A673 (cell line): ENCODE measurements around the gene CHMP3. TPM values are rescaled to one million over a fixed set of nuclear protein-coding genes. Genes with fewer than 3 reads are reported as not detected.

Experiments
- BruUV-seq: library from RNA; stranded (reverse); fragments of 400-500 nt; replicated peaks from 2 replicates; lab custom pipeline; 2021; lab: Mats Ljungman, UMichigan
- CTCF ChIA-PET: fragments of 300-600 bp; sonication (Branson Sonifier 250); formaldehyde crosslinking; loops from one replicate; lab custom pipeline; 2022; ENCODE audit warnings: antibody characterized with exemption; lab: Charles Lee
- POLR2A ChIA-PET: fragments of 300-600 bp; sonication (Branson Sonifier 250); formaldehyde crosslinking; loops from one replicate; lab custom pipeline; 2022; ENCODE audit warnings: antibody characterized with exemption; ENCODE audit not compliant: low non-redundant PET; lab: Charles Lee
- DNase-seq: peaks from one replicate; pipeline ENCODE4 v3.0.0-alpha.2; 2015; ENCODE audit warnings: low spot score
- H3K27ac ChIP-seq: fragments of 200-600 bp; sonication (generic); 2 replicates; pipeline ENCODE4 v1.5.1; 2016; ENCODE audit warnings: mixed run types, low read depth, mild to moderate bottlenecking, mixed read lengths, antibody characterized with exemption, low read length; ENCODE audit not compliant: poor library complexity, severe bottlenecking
- H3K27me3 ChIP-seq: fragments of 200-600 bp; sonication (generic); replicated peaks from 2 replicates; pipeline ENCODE4 v1.6.1; 2017; ENCODE audit warnings: mixed run types, low read depth, mild to moderate bottlenecking, mixed read lengths, antibody characterized with exemption, low read length; ENCODE audit not compliant: insufficient read depth, poor library complexity
- H3K36me3 ChIP-seq: fragments of 200-600 bp; sonication (generic); 2 replicates; pipeline ENCODE4 v1.6.1; 2016; ENCODE audit warnings: mixed run types, mild to moderate bottlenecking, mixed read lengths, antibody characterized with exemption, low read length; ENCODE audit not compliant: insufficient read depth, poor library complexity, severe bottlenecking
- H3K4me1 ChIP-seq: fragments of 200-600 bp; sonication (generic); 2 replicates; pipeline ENCODE4 v1.6.1; 2017; ENCODE audit warnings: mixed run types, mild to moderate bottlenecking, mixed read lengths, antibody characterized with exemption, low read length; ENCODE audit not compliant: insufficient read depth, poor library complexity, severe bottlenecking
- H3K4me3 ChIP-seq: fragments of 200-600 bp; sonication (generic); 2 replicates; pipeline ENCODE4 v1.5.1; 2016; ENCODE audit warnings: low read depth, mixed run types, mild to moderate bottlenecking, mixed read lengths, low read length; ENCODE audit not compliant: poor library complexity, severe bottlenecking
- H3K9me3 ChIP-seq: fragments of 200-600 bp; sonication (generic); 2 replicates; pipeline ENCODE4 v1.6.1; 2016; ENCODE audit warnings: mixed run types, low read depth, mild to moderate bottlenecking, mixed read lengths, antibody characterized with exemption, low read length; ENCODE audit not compliant: poor library complexity, severe bottlenecking
- EZH2 ChIP-seq: fragments of 200-600 bp; sonication (generic); IDR thresholded peaks from 2 replicates; pipeline ENCODE4 v1.6.1; 2017; ENCODE audit warnings: borderline replicate concordance, low read depth, mild to moderate bottlenecking, mixed read lengths, antibody characterized with exemption, low read length; ENCODE audit not compliant: poor library complexity, severe bottlenecking
- intact Hi-C: fragments of 100-400 bp; cut with micrococcal nuclease; formaldehyde crosslinking; loops from one replicate; pipeline ENCODE4 v1.10.0; 2022; ENCODE audit not compliant: unreplicated experiment
- total RNA-seq: library from RNA; stranded (reverse); gene quantifications from 2 replicates; pipeline ENCODE4 v1.2.3, GENCODE V29; 2021
- TF ChIP-seq, protein P1 (sequence below): fragments of 300-800, 200-600 bp; sonication (generic); conservative IDR thresholded peaks from 2 replicates; pipeline ENCODE4 v1.5.1; 2017; ENCODE audit warnings: low read depth, mild to moderate bottlenecking, antibody characterized with exemption, low read length, moderate library complexity, mixed read lengths

The CHMP3 gene
- total RNA-seq, 1 experiment from 2014 or later = 87.5 TPM

- Histone ChIP-seq H3K4me1 (peaks cover 8% of the 10 kb centered on the region), H3K4me3 (no peak overlapping the region), H3K36me3 (peaks cover 66% of the 10 kb centered on the region), H3K27me3 (no peaks in the 10 kb centered on the region), H3K9me3 (no peaks in the 10 kb centered on the region), H3K27ac (no peak overlapping the region)
- CTCF ChIA-PET = no interaction called here
- no peak for DNase-seq
- POLR2A ChIA-PET = no interaction called here
- BruUV-seq = no TSS peak
- intact Hi-C loops = no loop called here
- TF ChIP-seq EZH2 = no peak
- TF ChIP-seq, protein P1, sequence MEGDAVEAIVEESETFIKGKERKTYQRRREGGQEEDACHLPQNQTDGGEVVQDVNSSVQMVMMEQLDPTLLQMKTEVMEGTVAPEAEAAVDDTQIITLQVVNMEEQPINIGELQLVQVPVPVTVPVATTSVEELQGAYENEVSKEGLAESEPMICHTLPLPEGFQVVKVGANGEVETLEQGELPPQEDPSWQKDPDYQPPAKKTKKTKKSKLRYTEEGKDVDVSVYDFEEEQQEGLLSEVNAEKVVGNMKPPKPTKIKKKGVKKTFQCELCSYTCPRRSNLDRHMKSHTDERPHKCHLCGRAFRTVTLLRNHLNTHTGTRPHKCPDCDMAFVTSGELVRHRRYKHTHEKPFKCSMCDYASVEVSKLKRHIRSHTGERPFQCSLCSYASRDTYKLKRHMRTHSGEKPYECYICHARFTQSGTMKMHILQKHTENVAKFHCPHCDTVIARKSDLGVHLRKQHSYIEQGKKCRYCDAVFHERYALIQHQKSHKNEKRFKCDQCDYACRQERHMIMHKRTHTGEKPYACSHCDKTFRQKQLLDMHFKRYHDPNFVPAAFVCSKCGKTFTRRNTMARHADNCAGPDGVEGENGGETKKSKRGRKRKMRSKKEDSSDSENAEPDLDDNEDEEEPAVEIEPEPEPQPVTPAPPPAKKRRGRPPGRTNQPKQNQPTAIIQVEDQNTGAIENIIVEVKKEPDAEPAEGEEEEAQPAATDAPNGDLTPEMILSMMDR = no peak
These were observed 108.1 kb downstream of the CHMP3 start for GRCh38 chr2:86455181-86455580.

DNA sequence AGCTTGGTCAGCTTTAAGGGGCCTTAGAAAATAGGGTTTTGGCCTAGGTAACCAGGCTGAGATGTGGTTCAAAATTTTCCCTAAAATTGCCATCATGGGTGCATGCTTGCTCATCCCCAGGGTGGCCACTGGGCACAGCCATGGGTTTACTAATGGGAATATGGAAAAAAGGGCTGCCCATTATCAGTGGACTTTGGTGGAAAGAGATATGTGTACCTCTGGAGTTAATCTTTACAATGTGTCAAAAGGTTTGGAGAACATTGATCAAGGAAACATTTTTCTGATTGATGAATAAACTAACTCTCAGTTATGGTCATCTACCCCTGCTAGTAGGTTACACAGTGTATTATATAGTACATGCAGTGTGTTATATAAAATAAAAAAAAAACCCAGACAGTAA is 109.0 kb downstream of the CHMP3 start:
- Histone ChIP-seq H3K36me3 (peaks cover 74% of the 10 kb centered on the region), H3K9me3 (no peaks in the 10 kb centered on the region), H3K4me3 (no peak overlapping the region), H3K27me3 (no peaks in the 10 kb centered on the region), H3K27ac (no peak overlapping the region), H3K4me1 (peaks cover 8% of the 10 kb centered on the region)
- no peak for TF ChIP-seq EZH2
- TF ChIP-seq, protein P1 = no peak
- no peak for DNase-seq
- intact Hi-C loops = no loop called here
- CTCF ChIA-PET = no interaction called here
- POLR2A ChIA-PET = interaction anchor here (0.5 kb wide), 1 partner anchor 13 kb away, joined by 6 read pairs; the partner anchor contains the start of gene KDM3A
- no TSS peak for BruUV-seq

- ChIA-PET CTCF (no interaction called here), POLR2A (interaction anchor here (0.5 kb wide), 1 partner anchor 13 kb away, joined by 6 read pairs; the partner anchor contains the start of gene KDM3A)
- Histone ChIP-seq H3K4me3 (no peak overlapping the region), H3K4me1 (peaks cover 8% of the 10 kb centered on the region), H3K36me3 (peaks cover 72% of the 10 kb centered on the region), H3K9me3 (no peaks in the 10 kb centered on the region), H3K27me3 (no peaks in the 10 kb centered on the region), H3K27ac (no peak overlapping the region)
- TF ChIP-seq, protein P1 = no peak
- no peak for TF ChIP-seq EZH2
- peak; percentile 34 for DNase-seq
- no TSS peak for BruUV-seq
- intact Hi-C loops = no loop called here
These were observed 109.4 kb downstream of the CHMP3 start for GRCh38 chr2:86453836-86454235.

Other genes starting within 250 kb of the CHMP3 start
- 3.6 and 4.8 TPM in 2 replicates for gene REEP1, start 225.8 kb downstream of the CHMP3 start, total RNA-seq
- 40.7 and 43.8 TPM in 2 replicates for gene KDM3A, start 122.1 kb downstream of the CHMP3 start, total RNA-seq
- gene RNF103, start 60.4 kb upstream of the CHMP3 start, total RNA-seq = 10.1 and 13.4 TPM in 2 replicates
- gene RMND5A, start 156.8 kb upstream of the CHMP3 start, total RNA-seq = 38.7 and 42.9 TPM in 2 replicates
- gene CD8A, start 227.5 kb upstream of the CHMP3 start, total RNA-seq = not detected in 2 replicates